ENCODE data around the gene SNRPD2. TPM values are rescaled to one million over a fixed set of nuclear protein-coding genes. Genes with fewer than 3 reads are reported as not detected.
A peak's percentile ranks its signal among the peaks of the same experiment; 100 is the strongest.
"Not testable (repeated sequence)": the region's sequence is repeated elsewhere in the genome, so short reads cannot be mapped to it uniquely, and the experiment has no call there.

SNRPD2 gene
- total RNA-seq, 2 donors from 2014 or later, result 25.1 to 66.4 TPM

DNA sequence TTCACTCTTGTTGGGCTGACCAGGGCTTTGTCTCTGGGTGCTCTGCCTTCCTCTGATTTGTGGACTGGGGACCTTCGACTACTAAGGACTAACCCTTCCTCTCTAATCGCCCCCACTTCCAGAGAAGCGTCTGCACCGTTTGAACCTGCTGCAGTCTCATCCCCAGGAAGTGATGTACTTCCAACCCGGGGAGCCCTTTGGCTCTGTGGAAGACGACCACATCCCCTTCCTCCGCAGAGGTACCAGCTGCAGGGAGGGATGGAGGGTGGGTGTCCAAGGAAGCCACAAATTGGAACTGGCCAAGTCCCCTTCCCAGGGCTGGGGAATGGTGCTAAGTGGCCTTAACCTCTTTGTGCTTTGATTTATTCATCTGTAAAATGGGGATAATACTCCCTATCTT is 9.9 kb upstream of the SNRPD2 start:
- Histone ChIP-seq H3K4me3 (no peak overlapping the region), H3K27ac (no peak overlapping the region), H3K27me3 (no peaks in the 10 kb centered on the region), H3K9me3 (no peaks in the 10 kb centered on the region), H3K4me1 (no peaks in the 10 kb centered on the region), H3K36me3 (replicated peaks in 1 of 2; ENCODE audit: insufficient read depth in 1 of 2, low read depth in 2 of 2) (peaks cover 0 to 2% of the 10 kb centered on the region in 2 donors)
- ATAC-seq (no peak), DNase-seq (no peak)
- WGBS, 2 donors, result 67 to 85% methylated on average over 6 to 7 of the region's 7 CpGs
- TF ChIP-seq POLR2A (IDR thresholded peaks at IDR 0.05), result no peak
- TF ChIP-seq, protein P1, sequence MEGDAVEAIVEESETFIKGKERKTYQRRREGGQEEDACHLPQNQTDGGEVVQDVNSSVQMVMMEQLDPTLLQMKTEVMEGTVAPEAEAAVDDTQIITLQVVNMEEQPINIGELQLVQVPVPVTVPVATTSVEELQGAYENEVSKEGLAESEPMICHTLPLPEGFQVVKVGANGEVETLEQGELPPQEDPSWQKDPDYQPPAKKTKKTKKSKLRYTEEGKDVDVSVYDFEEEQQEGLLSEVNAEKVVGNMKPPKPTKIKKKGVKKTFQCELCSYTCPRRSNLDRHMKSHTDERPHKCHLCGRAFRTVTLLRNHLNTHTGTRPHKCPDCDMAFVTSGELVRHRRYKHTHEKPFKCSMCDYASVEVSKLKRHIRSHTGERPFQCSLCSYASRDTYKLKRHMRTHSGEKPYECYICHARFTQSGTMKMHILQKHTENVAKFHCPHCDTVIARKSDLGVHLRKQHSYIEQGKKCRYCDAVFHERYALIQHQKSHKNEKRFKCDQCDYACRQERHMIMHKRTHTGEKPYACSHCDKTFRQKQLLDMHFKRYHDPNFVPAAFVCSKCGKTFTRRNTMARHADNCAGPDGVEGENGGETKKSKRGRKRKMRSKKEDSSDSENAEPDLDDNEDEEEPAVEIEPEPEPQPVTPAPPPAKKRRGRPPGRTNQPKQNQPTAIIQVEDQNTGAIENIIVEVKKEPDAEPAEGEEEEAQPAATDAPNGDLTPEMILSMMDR (IDR thresholded peaks at IDR 0.05), result no peak
- intact Hi-C loops (cut with DNase I), result no loop called here

DNA sequence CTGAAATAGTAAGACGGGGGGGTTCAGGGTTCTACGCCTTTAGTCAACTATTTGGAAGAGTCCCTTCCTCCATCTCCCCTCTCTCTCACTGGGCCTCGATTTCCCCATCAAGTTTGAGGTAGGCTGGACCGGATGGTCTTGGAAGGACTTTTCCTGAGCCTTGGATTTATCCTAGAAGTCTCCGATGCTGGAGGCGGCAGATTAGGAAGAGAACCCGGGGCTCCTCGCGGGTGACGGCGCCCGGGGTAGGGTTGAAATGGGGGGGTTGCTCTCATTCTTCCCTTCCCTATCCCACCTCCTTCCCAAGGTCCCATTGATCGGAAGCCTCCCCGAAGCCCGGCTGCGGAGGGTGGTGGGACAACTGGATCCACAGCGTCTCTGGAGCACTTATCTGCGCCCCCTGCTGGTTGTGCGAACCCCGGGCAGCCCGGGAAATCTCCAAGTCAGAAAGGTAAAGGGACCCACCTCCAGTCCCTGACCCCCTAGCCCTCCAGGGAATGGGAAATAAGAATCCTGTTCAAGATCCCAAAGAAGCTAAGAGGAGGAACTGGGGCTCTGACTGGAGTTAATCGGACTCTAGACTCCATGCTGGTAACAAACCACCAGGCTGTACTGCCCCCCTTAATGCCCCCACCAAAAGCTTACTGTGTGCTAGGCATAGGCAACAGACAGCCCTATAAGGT is 1.5 kb upstream of the SNRPD2 start:
- WGBS, 2 donors, result 0 to 1% methylated on average over 13 to 22 of the region's 22 CpGs
- intact Hi-C loops (cut with DNase I), result no loop called here

DNA sequence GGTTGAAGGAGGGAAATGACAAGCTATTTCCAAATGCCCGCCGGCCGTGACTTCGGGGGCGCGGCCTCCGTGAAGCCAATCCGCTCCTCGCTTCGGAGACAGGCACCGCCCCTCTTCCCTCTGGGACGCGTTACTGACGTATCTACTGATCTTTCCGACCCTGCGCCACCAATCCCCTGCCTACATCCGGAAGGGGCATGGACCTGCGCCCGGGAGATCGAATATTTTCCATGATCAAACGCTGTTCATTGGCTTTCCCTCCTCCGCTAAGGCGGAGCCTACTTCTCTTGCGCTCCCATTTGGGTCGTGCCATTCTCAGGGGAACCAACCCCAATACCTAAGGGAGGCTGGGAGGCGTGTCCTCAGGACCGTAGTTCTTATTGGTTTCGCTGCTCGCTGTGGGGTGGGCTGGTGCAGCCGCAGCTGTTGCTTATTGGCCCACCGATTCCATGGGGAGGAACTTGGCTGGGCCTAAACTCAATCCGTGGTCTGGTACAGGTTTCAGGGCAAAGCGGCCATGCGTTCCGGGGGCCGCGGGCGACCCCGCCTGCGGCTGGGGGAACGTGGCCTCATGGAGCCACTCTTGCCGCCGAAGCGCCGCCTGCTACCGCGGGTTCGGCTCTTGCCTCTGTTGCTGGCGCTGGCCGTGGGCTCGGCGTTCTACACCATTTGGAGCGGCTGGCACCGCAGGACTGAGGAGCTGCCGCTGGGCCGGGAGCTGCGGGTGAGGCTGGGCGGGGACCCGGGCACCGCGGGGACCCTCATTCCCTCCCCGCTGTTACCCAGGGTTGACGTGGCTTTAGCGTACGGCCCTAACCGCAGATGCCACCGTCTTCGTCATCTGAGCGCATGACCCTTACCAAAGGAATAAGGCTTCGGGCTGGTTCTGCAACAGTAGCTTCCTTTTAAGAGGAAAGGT is 693 bp upstream of the SNRPD2 start, which contains the start of gene QPCTL:
QPCTL (plus strand) TSS at position 480 of the 919 bp plus-strand sequence; CDS start at position 518, 38 bp downstream.
- intact Hi-C loops (cut with DNase I), result no loop called here
- Histone ChIP-seq H3K27ac (peak within 1 kb of the TSS; percentile 78 to 93 (median 90)), H3K36me3 (replicated peaks in 1 of 2; ENCODE audit: insufficient read depth in 1 of 2, low read depth in 2 of 2) (peaks cover 2 to 6% of the 10 kb centered on the region in 2 donors), H3K4me1 (peaks cover 16% of the 10 kb centered on the region), H3K4me3 (peak within 1 kb of the TSS; percentile 49 to 57), H3K27me3 (no peaks in the 10 kb centered on the region), H3K9me3 (no peaks in the 10 kb centered on the region)
- ATAC-seq, result peak; percentile 91
- peak; percentile 98 to 100 (median 98) for DNase-seq
- 0% methylated on average over 1 to 70 of the region's 70 CpGs for WGBS, 2 donors
- TF ChIP-seq POLR2A (IDR thresholded peaks at IDR 0.05), result peak; percentile 54 to 83 (median 77)
- TF ChIP-seq, protein P1 (IDR thresholded peaks at IDR 0.05), result peak in 1 of 7 experiments; percentile 0

More for the DNA sequence above, 1.5 kb upstream of the SNRPD2 start:
- Histone ChIP-seq H3K27me3 (no peaks in the 10 kb centered on the region), H3K4me1 (peaks cover 16% of the 10 kb centered on the region), H3K27ac (peak overlapping the region; percentile 78 to 93 (median 90)), H3K4me3 (peak overlapping the region; percentile 49 to 57), H3K36me3 (replicated peaks in 1 of 2; ENCODE audit: insufficient read depth in 1 of 2, low read depth in 2 of 2) (no peaks in the 10 kb centered on the region), H3K9me3 (no peaks in the 10 kb centered on the region)
- DNase-seq, result peak; percentile 82 to 86 (median 83)
- TF ChIP-seq, protein P1 (IDR thresholded peaks at IDR 0.05), result peak; percentile 68 to 92 (median 79)
- no peak for TF ChIP-seq POLR2A (IDR thresholded peaks at IDR 0.05)
- ATAC-seq, result peak; percentile 11

DNA sequence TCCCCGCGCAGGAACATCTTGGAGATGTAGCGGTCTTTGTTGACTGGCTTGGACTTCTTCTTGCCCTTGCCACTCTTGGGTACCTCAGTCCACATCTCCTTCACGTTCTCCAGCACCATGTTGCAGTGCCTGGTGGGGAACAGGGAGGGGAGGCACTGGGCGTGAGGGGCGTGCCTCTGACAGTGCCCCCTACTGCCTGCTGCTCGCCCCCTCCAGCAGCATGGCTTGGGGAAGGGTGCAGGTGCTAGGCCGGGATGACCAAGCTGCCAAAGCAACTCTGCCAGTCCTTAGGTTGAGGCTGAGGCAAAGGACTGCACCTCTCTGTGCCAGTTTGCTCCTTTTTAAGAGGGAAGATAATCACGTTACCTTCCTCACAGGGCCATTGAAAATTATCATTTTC is 4.2 kb downstream of the SNRPD2 start:
- WGBS, 2 donors, result 85 to 96% methylated on average over 8 to 9 of the region's 9 CpGs
- DNase-seq, result no peak
- Histone ChIP-seq H3K36me3 (replicated peaks in 1 of 2; ENCODE audit: insufficient read depth in 1 of 2, low read depth in 2 of 2) (peaks cover 8 to 20% of the 10 kb centered on the region in 2 donors), H3K9me3 (no peaks in the 10 kb centered on the region), H3K4me1 (peaks cover 11% of the 10 kb centered on the region), H3K27me3 (no peaks in the 10 kb centered on the region), H3K4me3 (no peak overlapping the region), H3K27ac (no peak overlapping the region)
- TF ChIP-seq, protein P1 (IDR thresholded peaks at IDR 0.05), result no peak
- TF ChIP-seq POLR2A (IDR thresholded peaks at IDR 0.05), result no peak
- intact Hi-C loops (cut with DNase I), result no loop called here
- no peak for ATAC-seq

DNA sequence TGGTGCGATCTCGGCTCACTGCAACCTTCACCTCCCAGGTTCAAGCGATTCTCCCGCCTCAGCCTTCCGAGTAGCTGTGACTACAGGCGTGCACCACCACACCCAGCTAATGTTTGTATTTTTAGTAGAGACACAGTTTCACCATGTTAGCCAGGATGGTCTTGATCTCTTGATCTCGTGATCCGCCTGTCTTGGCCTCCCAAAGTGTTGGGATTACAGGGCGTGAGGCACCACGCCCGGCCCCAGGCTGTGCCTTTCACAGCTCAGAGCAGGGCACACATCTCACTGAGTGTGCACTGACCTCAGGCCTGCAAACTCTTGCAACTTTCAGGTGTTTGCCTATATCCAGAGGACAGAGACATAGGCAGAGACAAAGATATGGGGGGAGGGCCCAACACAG is 6.7 kb downstream of the SNRPD2 start:
- Histone ChIP-seq H3K4me1 (peaks cover 15% of the 10 kb centered on the region), H3K36me3 (replicated peaks in 1 of 2; ENCODE audit: insufficient read depth in 1 of 2, low read depth in 2 of 2) (peaks cover 8 to 20% of the 10 kb centered on the region in 2 donors)
- WGBS, 2 donors, result 87 to 97% methylated on average over 7 to 11 of the region's 11 CpGs
- ATAC-seq; intact Hi-C loops (cut with DNase I); H3K4me3 ChIP-seq; H3K9me3 ChIP-seq; H3K27me3 ChIP-seq; DNase-seq; H3K27ac ChIP-seq: not testable (repeated sequence)
